Transverse colon (tissue), 4 donors: ENCODE results near the gene ARTN. TPM values are rescaled to one million over a fixed set of nuclear protein-coding genes. Genes with fewer than 3 reads are reported as not detected.

ENCODE experiments used
- DNase-seq: peaks from one replicate; pipeline ENCODE4 v3.0.0-alpha.2; 2019
- H3K27ac ChIP-seq, 4 donors: fragments of 200-600 bp; sonication (generic); 2 replicates each; pipeline ENCODE4 v1.5.1; 2016 to 2018; ENCODE audit warnings: inconsistent platforms in 4 of 4
- H3K27me3 ChIP-seq: fragments of 200-600 bp; sonication (generic); 2 replicates; pipeline ENCODE4 v1.5.1; 2017; ENCODE audit warnings: inconsistent platforms
- H3K36me3 ChIP-seq, 4 donors: fragments of 200-600 bp; sonication (generic); 2 replicates each; pipeline ENCODE4 v1.5.1; 2017 to 2019; ENCODE audit warnings: inconsistent platforms in 4 of 4
- H3K4me1 ChIP-seq, 4 donors: fragments of 200-600 bp; sonication (generic); 2 replicates each; pipeline ENCODE4 v1.5.1; 2017 to 2020; ENCODE audit warnings: inconsistent platforms in 4 of 4
- H3K4me3 ChIP-seq, 4 donors: fragments of 200-600 bp; sonication (generic); 1 replicate in 1 of 4; 2 replicates in 3 of 4; pipeline versions ENCODE4 v1.5.1 to v1.6.1; 2017 to 2019; ENCODE audit warnings: inconsistent platforms in 4 of 4
- H3K9me3 ChIP-seq, 2 donors: fragments of 200-600 bp; sonication (generic); 2 replicates each; pipeline ENCODE4 v1.5.1; 2017 to 2019; ENCODE audit warnings: inconsistent platforms in 2 of 2
- EP300 ChIP-seq: sonication (generic); formaldehyde crosslinking; IDR thresholded peaks from one replicate; pipeline ENCODE4 v1.6.1; 2017; ENCODE audit warnings: antibody characterized with exemption, low read depth
- POLR2A ChIP-seq: fragments of 450-650 bp; IDR thresholded peaks from one replicate; pipeline ENCODE4 v1.6.1; 2016; ENCODE audit warnings: antibody characterized with exemption, mild to moderate bottlenecking, moderate library complexity
- POLR2AphosphoS5 ChIP-seq, 3 donors: sonication (generic); formaldehyde crosslinking; IDR thresholded peaks; one replicate each; pipeline ENCODE4 v1.6.1; 2016; ENCODE audit warnings: antibody characterized with exemption in 3 of 3
- WGBS, 2 donors: methylation state at CpG; one replicate each; pipeline ENCODE4 v1.1.5; 2018; ENCODE audit warnings: low coverage in 1 of 2; 5-methylcytosine and 5-hydroxymethylcytosine counted together
- in situ Hi-C, 4 donors: fragments of 200-750 bp; cut with MboI; loops; one replicate each; pipeline versions ENCODE4 v1.15.0 to v1.15.1; 2017; ENCODE audit warnings: low sequenced_read_pairs in 3 of 4, low pct_ligation_motif_present in 1 of 4, low pct_unique_long_range_greater_than_20kb in 1 of 4
- intact Hi-C: fragments of 100-400 bp; cut with DNase I; formaldehyde crosslinking; loops from one replicate; pipeline ENCODE4 v1.15.1; 2023; ENCODE audit warnings: low total_unique reads
- total RNA-seq, 4 donors: library from RNA; depleted of rRNA; stranded (reverse); fragments of >200 nt; gene quantifications; one replicate each; pipeline ENCODE4 v1.1.0, GENCODE V29; 2016
- TF ChIP-seq, protein P1 (sequence below), 5 experiments: fragments of 200-600 bp in 3 of 5; fragments of 450-650 bp in 2 of 5; sonication (generic) in 3 of 5; IDR thresholded peaks; 1 replicate in 2 of 5; 2 replicates in 3 of 5; pipeline ENCODE4 v1.5.1; 2016 to 2017; ENCODE audit warnings: antibody characterized with exemption in 5 of 5, inconsistent platforms in 3 of 5, mild to moderate bottlenecking in 2 of 5, moderate library complexity in 1 of 5

ARTN gene
- total RNA-seq, 4 donors from 2014 or later = 0.96 to 17.5 (median 1.9) TPM

DNA sequence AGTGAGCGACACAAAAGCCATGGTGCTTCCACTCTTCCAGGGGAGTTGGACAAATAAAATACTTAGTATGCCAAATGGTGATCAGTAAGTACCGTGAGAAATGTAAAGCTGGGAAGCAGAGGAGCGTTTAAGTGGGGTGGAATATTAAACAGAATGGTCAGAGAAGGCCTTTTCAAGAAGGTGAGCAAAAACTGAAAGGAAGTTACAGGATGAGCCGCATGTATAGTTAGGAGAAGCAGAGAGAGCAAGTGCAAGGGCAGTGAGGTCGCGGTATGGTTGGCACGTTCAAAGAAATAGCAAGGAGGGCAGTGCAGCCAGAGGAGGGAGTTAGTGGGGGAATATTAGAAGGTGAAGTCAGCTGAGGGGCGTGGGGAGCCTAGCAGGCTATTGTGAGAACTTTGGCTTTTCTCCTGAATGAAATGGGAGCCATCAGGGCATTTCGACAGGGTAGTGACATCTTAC lies 40.4 kb downstream of the ARTN start:
- H3K4me1 ChIP-seq = peaks cover 38 to 52% (median 47%) of the 10 kb centered on the region in 4 donors
- H3K4me3 ChIP-seq = peak overlapping the region; percentile 60 to 97 (median 94)
- peaks cover 0 to 5% (median 0%) of the 10 kb centered on the region in 4 donors for H3K36me3 ChIP-seq
- TF ChIP-seq POLR2AphosphoS5 (IDR thresholded peaks at IDR 0.05) (no peak), POLR2A (no peak), EP300 (no peak)
- TF ChIP-seq, protein P1, sequence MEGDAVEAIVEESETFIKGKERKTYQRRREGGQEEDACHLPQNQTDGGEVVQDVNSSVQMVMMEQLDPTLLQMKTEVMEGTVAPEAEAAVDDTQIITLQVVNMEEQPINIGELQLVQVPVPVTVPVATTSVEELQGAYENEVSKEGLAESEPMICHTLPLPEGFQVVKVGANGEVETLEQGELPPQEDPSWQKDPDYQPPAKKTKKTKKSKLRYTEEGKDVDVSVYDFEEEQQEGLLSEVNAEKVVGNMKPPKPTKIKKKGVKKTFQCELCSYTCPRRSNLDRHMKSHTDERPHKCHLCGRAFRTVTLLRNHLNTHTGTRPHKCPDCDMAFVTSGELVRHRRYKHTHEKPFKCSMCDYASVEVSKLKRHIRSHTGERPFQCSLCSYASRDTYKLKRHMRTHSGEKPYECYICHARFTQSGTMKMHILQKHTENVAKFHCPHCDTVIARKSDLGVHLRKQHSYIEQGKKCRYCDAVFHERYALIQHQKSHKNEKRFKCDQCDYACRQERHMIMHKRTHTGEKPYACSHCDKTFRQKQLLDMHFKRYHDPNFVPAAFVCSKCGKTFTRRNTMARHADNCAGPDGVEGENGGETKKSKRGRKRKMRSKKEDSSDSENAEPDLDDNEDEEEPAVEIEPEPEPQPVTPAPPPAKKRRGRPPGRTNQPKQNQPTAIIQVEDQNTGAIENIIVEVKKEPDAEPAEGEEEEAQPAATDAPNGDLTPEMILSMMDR (IDR thresholded peaks at IDR 0.05) = no peak
- in situ Hi-C loops = no loop called here
- peak overlapping the region; percentile 90 to 96 (median 96) for H3K27ac ChIP-seq
- 30 to 32% methylated on average over 7 to 9 of the region's 9 CpGs for WGBS, 2 donors
- intact Hi-C loops = no loop called here
- no peaks in the 10 kb centered on the region for H3K27me3 ChIP-seq
- H3K9me3 ChIP-seq = no peaks in the 10 kb centered on the region
- DNase-seq = no peak

DNA sequence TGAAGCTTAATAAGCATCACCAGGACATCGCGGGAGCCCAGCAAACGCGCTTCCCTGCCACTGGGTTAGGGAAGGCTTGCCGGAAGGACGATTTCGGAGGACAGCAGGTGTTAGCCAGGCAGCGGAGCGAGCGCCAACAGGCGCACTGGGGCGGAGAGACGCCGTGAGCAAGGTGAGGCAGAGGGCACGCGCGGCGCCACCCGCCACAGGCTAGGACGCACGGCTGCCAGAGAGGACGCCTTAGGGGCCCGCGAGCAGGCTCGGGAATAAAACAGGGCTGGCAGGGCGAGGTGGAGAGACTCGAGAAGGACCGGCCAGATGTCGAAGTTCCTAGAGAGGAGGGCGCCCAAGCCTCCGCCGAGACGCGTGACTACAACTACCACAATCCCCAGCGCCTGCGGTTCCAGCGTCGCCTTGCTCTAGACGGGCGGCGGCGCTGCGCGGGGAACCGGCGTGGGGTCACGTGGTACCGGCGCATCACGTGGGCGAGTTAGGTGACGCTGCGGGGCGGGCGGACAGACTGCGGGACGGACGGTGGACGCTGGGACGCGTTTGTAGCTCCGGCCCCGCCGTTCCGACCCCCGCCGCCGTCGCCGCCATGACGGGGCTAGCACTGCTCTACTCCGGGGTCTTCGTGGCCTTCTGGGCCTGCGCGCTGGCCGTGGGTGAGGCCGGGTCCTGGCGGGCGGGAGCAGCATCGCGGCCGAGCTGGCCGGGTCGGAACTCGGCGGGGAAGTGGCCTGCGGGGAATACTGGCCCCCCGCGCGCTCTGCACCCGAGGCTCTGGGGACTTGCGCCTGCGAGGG lies 41.0 kb downstream of the ARTN start, which contains the start of gene ATP6V0B:
Gene ATP6V0B, plus strand, starts transcription at position 518 of the 806 bp plus-strand sequence. Its CDS starts 81 bp downstream, at position 599.
- TF ChIP-seq, protein P1 (IDR thresholded peaks at IDR 0.05) = peak; percentile 9 to 82 (median 24)
- TF ChIP-seq POLR2AphosphoS5 (IDR thresholded peaks at IDR 0.05) (peak; percentile 97), POLR2A (peak; percentile 94), EP300 (no peak)
- intact Hi-C loops = no loop called here
- 0% methylated on average over 66 of the region's 93 CpGs; no CpG with 5 or more reads in 1 of the 2 donors for WGBS, 2 donors
- peak; percentile 98 for DNase-seq
- in situ Hi-C loops = no loop called here
- H3K4me1 ChIP-seq = peaks cover 38 to 52% (median 48%) of the 10 kb centered on the region in 4 donors
- H3K27me3 ChIP-seq = no peaks in the 10 kb centered on the region
- H3K36me3 ChIP-seq = peaks cover 0 to 5% (median 0%) of the 10 kb centered on the region in 4 donors
- peak within 1 kb of the TSS; percentile 60 to 97 (median 94) for H3K4me3 ChIP-seq
- H3K9me3 ChIP-seq = no peaks in the 10 kb centered on the region
- H3K27ac ChIP-seq = peak within 1 kb of the TSS; percentile 90 to 96 (median 96)

DNA sequence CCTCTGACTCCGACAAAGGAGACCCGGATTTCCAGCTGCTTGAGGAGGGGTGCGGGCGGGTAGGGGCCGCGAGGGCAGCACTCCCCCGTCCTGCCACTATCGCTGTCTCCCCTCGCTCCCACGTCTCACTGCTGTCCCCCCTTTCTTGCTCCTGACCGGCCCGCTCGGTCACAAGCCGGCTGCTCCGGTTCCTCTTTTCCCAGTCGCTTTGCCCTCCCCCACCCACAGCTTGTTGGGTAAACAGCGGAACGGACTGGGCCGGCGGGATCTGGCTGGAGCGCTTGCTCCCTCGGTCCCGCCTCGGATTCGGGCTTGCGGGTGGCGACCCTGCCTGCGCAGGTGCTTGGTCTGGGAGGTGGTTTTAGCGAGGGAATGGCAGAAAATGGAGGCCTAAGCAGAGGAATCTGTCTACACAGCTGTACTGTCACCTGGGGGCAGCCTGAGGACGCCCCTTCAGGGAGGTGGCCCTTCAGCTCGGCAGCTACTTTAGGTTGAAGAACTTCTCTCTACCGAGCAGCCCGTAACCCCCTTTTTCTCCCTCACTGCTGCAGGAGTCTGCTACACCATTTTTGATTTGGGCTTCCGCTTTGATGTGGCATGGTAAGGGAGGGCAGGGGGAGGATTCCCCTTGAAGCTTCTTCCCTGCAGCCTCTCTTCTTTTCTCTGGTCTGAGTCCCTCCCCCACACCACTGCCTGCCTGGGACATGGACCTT lies 41.8 kb downstream of the ARTN start:
- in situ Hi-C loops (no loop called here), intact Hi-C loops (no loop called here)
- peaks cover 0 to 5% (median 0%) of the 10 kb centered on the region in 4 donors for H3K36me3 ChIP-seq

More for the DNA sequence above, 41.8 kb downstream of the ARTN start:
- no peak for TF ChIP-seq POLR2A
- no peak for TF ChIP-seq EP300
- TF ChIP-seq POLR2AphosphoS5 (IDR thresholded peaks at IDR 0.05) = no peak
- TF ChIP-seq, protein P1 (IDR thresholded peaks at IDR 0.05) = no peak
- Histone ChIP-seq H3K4me3 (peak overlapping the region; percentile 60 to 97 (median 94)), H3K27me3 (no peaks in the 10 kb centered on the region), H3K9me3 (no peaks in the 10 kb centered on the region), H3K4me1 (peaks cover 42 to 56% (median 53%) of the 10 kb centered on the region in 4 donors), H3K27ac (peak overlapping the region; percentile 90 to 96 (median 96))
- peak; percentile 73 for DNase-seq
- WGBS, 2 donors = 2% methylated on average over 34 of the region's 34 CpGs; no CpG with 5 or more reads in 1 of the 2 donors
